GM21390 (cell line): ENCODE results near the gene ARSJ.
A peak's percentile ranks its signal among the peaks of the same experiment; 100 is the strongest.

Experiments used
- ATAC-seq: cut with Tn5 transposase; IDR thresholded peaks from one replicate; pipeline ENCODE4 v1.9.1; 2021; ENCODE audit not compliant: unreplicated experiment

ARSJ gene

GRCh38 chr4:113905301-113905700, 74.1 kb downstream of the ARSJ start:
- ATAC-seq, result no peak

- no peak for ATAC-seq
Observed at GRCh38 chr4:113904877-113905276, 74.6 kb downstream of the ARSJ start.

- ATAC-seq, result no peak
Observed at GRCh38 chr4:113901994-113902787, 77.3 kb downstream of the ARSJ start.

GRCh38 chr4:113899271-113900070, 80.0 kb downstream of the ARSJ start:
- peak; percentile 98 for ATAC-seq

GRCh38 chr4:113893546-113893945, 85.9 kb downstream of the ARSJ start:
- no peak for ATAC-seq

GRCh38 chr4:113888006-113888405, 91.4 kb downstream of the ARSJ start:
- no peak for ATAC-seq

GRCh38 chr4:113885291-113885690, 94.2 kb downstream of the ARSJ start:
- ATAC-seq, result no peak

GRCh38 chr4:113884655-113885054, 94.8 kb downstream of the ARSJ start:
- ATAC-seq, result no peak

- ATAC-seq, result no peak
Observed at GRCh38 chr4:113882668-113883067, 96.8 kb downstream of the ARSJ start.

GRCh38 chr4:113881256-113881655, 98.2 kb downstream of the ARSJ start:
- no peak for ATAC-seq

- no peak for ATAC-seq
Observed at GRCh38 chr4:113880240-113881028, 99.0 kb downstream of the ARSJ start.

GRCh38 chr4:113878668-113879067, 100.8 kb downstream of the ARSJ start:
- ATAC-seq, result no peak

- no peak for ATAC-seq
Observed at GRCh38 chr4:113874480-113874879, 105.0 kb downstream of the ARSJ start.

- ATAC-seq, result no peak
Observed at GRCh38 chr4:113873508-113873907, 105.9 kb downstream of the ARSJ start.

- ATAC-seq, result no peak
Observed at GRCh38 chr4:113872426-113873260, 106.8 kb downstream of the ARSJ start.

GRCh38 chr4:113871080-113871479, 108.4 kb downstream of the ARSJ start:
- no peak for ATAC-seq

- peak; percentile 90 for ATAC-seq
Observed at GRCh38 chr4:113869743-113870375, 109.6 kb downstream of the ARSJ start.

GRCh38 chr4:113866611-113867010, 112.8 kb downstream of the ARSJ start:
- no peak for ATAC-seq

- no peak for ATAC-seq
Observed at GRCh38 chr4:113858924-113859323, 120.5 kb downstream of the ARSJ start.

GRCh38 chr4:113851816-113852215, 127.6 kb downstream of the ARSJ start:
- ATAC-seq, result no peak
